B cell (primary cell): Measurements from ENCODE around the gene LIMS2. TPM values are rescaled to one million over a fixed set of nuclear protein-coding genes. Genes with fewer than 3 reads are reported as not detected.

Source experiments
- ATAC-seq: fragments of 200-7000 bp; cut with Tn5 transposase; one replicate; pipeline ENCODE4 v1.10.0; 2021; ENCODE audit warnings: low read depth, mild to moderate bottlenecking, moderate number of reproducible peaks, moderate library complexity
- CTCF ChIA-PET: fragments of 350-600 bp; sonication (Branson Sonifier 250); formaldehyde crosslinking; loops from one replicate; lab custom pipeline; 2021; ENCODE audit warnings: antibody characterized with exemption, inconsistent platforms; lab: Charles Lee
- POLR2A ChIA-PET: fragments of 350-600 bp; sonication (Branson Sonifier 250); formaldehyde crosslinking; loops from one replicate; lab custom pipeline; 2021; ENCODE audit warnings: antibody characterized with exemption; lab: Charles Lee
- DNase-seq: peaks from one replicate; pipeline ENCODE4 v3.0.0; 2013
- H2AFZ ChIP-seq: 2 replicates; pipeline ENCODE4 v1.6.1; 2012; ENCODE audit warnings: mild to moderate bottlenecking, low read depth, low read length; ENCODE audit not compliant: insufficient read depth, poor library complexity, severe bottlenecking
- H3K27ac ChIP-seq, 2 donors: 1 replicate in 1 of 2; 2 replicates in 1 of 2; pipeline ENCODE4 v1.5.1; 2012 to 2013; ENCODE audit warnings: low read length in 2 of 2, mild to moderate bottlenecking in 2 of 2, moderate library complexity in 1 of 2
- H3K27me3 ChIP-seq, 4 experiments: fragments of 200-600 bp in 1 of 4; sonication (generic) in 1 of 4; replicated peaks in 1 of 4; 1 replicate in 2 of 4; 2 replicates in 2 of 4; pipeline versions ENCODE4 v1.6.1 to v1.7.0; 2013 to 2016; ENCODE audit warnings: low read length in 3 of 4, mild to moderate bottlenecking in 2 of 4, mixed read lengths in 1 of 4, moderate library complexity in 1 of 4; ENCODE audit not compliant: insufficient read depth in 4 of 4, control insufficient read depth in 3 of 4; ENCODE audit errors: control extremely low read depth in 1 of 4
- H3K36me3 ChIP-seq, 2 experiments: replicated peaks in 1 of 2; 1 replicate in 1 of 2; 2 replicates in 1 of 2; pipeline versions ENCODE4 v1.6.1 to v1.7.1; 2013; ENCODE audit warnings: low read length in 1 of 2; ENCODE audit not compliant: insufficient read depth in 2 of 2, control insufficient read depth in 1 of 2; ENCODE audit errors: control extremely low read depth in 1 of 2, extremely low read depth in 1 of 2
- H3K4me1 ChIP-seq, 2 donors: fragments of 200-600 bp in 1 of 2; sonication (generic) in 1 of 2; 1 replicate in 1 of 2; 2 replicates in 1 of 2; pipeline versions ENCODE4 v1.5.1 to v1.6.1; 2013 to 2017; ENCODE audit warnings: low read length in 2 of 2; ENCODE audit not compliant: control insufficient read depth in 2 of 2, insufficient read depth in 2 of 2
- H3K4me2 ChIP-seq: replicated peaks from 2 replicates; pipeline ENCODE3; 2012; ENCODE audit warnings: mild to moderate bottlenecking, low read depth, low read length; ENCODE audit not compliant: poor library complexity, severe bottlenecking
- H3K4me3 ChIP-seq, 5 experiments: fragments of 200-600 bp in 1 of 5; sonication (generic) in 1 of 5; 1 replicate in 3 of 5; 2 replicates in 2 of 5; pipeline versions ENCODE4 v1.5.1 to v1.7.0; 2011 to 2016; ENCODE audit warnings: low read length in 4 of 5, mild to moderate bottlenecking in 4 of 5, low read depth in 2 of 5, control low read depth in 1 of 5, moderate library complexity in 1 of 5; ENCODE audit not compliant: insufficient read depth in 1 of 5; ENCODE audit errors: control extremely low read depth in 1 of 5, extremely low read depth in 1 of 5
- H3K79me2 ChIP-seq: fragments of 200-600 bp; sonication (generic); one replicate; pipeline ENCODE4 v1.6.0; 2016; ENCODE audit warnings: low read length; ENCODE audit not compliant: control insufficient read depth, insufficient read depth
- H3K9ac ChIP-seq: fragments of 200-600 bp; sonication (generic); 2 replicates; pipeline ENCODE4 v1.6.1; 2017; ENCODE audit warnings: mild to moderate bottlenecking, low read length, moderate library complexity
- H3K9me3 ChIP-seq, 3 donors: one replicate each; pipeline versions ENCODE4 v1.6.1 to v1.7.1; 2013; ENCODE audit warnings: low read length in 2 of 3; ENCODE audit not compliant: control insufficient read depth in 2 of 3, insufficient read depth in 1 of 3; ENCODE audit errors: control extremely low read depth in 1 of 3
- H4K20me1 ChIP-seq: 2 replicates; pipeline ENCODE4 v1.6.0; 2012; ENCODE audit warnings: mild to moderate bottlenecking, low read length; ENCODE audit not compliant: insufficient read depth, control insufficient read depth, poor library complexity, severe bottlenecking
- H3K27ac Mint-ChIP-seq: one replicate; pipeline ENCODE4 v1.8.0; 2021; ENCODE audit warnings: mixed read lengths
- H3K27me3 Mint-ChIP-seq: one replicate; pipeline ENCODE4 v1.8.0; 2021; ENCODE audit warnings: mixed read lengths
- H3K4me1 Mint-ChIP-seq: one replicate; pipeline ENCODE4 v1.8.0; 2021; ENCODE audit warnings: mixed read lengths
- H3K4me3 Mint-ChIP-seq: one replicate; pipeline ENCODE4 v1.8.0; 2021; ENCODE audit warnings: mixed read lengths
- H3K9me3 Mint-ChIP-seq: one replicate; pipeline ENCODE4 v1.8.0; 2022; ENCODE audit warnings: mixed read lengths; ENCODE audit not compliant: insufficient read depth
- EZH2 ChIP-seq: IDR thresholded peaks from 2 replicates; pipeline ENCODE4 v1.6.1; 2012; ENCODE audit warnings: borderline replicate concordance, low read depth, mild to moderate bottlenecking, moderate library complexity, low read length; ENCODE audit not compliant: insufficient read depth, poor library complexity, severe bottlenecking
- WGBS: methylation state at CpG from one replicate; pipeline ENCODE4 v1.1.5; 2013; ENCODE audit warnings: missing lambda C conversion rate; ENCODE audit not compliant: insufficient coverage; 5-methylcytosine and 5-hydroxymethylcytosine counted together
- intact Hi-C: fragments of 100-400 bp; cut with micrococcal nuclease; formaldehyde crosslinking; loops from one replicate; pipeline ENCODE4 v1.10.0; 2022
- polyA plus RNA-seq: library from polyadenylated mRNA; depleted of rRNA; stranded (reverse); fragments of >200 nt; gene quantifications from 2 replicates; pipeline ENCODE4 v1.2.3, GENCODE V29; 2012
- total RNA-seq, 2 donors: library from RNA; stranded (reverse); fragments of 120-200 nt in 1 of 2; gene quantifications; 1 replicate in 1 of 2; 2 replicates in 1 of 2; pipeline versions ENCODE4 v1.2.3 to v1.2.4, GENCODE V29; 2013 to 2022
- TF ChIP-seq, protein P1 (sequence below): fragments of 200-600 bp; IDR thresholded peaks from one replicate; pipeline ENCODE4 v1.8.0; 2022; ENCODE audit warnings: antibody characterized with exemption, mild to moderate bottlenecking

LIMS2 gene
- total and polyA plus RNA-seq, 2 donors (not counting 1 experiment from before 2014, with no cell fraction given): 6.7 to 32.2 TPM

DNA sequence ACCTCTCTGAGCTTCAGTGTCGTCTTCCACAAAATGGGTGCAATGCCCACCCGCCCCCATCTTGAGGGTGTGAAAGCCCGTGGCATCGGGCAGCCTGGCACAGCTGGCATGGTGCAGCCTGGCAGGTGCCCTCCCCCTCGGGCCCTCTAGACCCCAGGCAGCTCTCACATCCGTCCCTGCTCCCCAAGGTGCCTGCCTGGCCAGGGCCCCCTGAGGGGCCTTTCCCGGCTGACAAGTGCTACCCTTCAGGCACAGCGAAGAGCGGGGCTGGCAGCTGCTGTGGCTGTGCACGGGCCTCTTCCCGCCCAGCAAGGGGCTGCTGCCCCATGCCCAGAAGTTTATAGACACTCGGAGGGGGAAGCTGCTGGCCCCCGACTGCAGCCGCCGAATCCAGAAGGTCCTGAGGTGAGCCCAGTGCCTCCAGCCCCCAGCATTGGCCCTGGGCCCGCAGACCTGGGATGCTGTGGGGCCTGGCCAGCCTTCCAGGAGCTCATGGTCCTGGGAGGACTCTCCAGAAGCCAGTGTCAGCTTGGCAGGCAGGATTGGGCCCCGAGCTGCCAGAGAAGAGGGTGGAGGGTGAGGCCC, 43.2 kb downstream of the LIMS2 start:
- TF ChIP-seq EZH2: no peak
- TF ChIP-seq, protein P1, sequence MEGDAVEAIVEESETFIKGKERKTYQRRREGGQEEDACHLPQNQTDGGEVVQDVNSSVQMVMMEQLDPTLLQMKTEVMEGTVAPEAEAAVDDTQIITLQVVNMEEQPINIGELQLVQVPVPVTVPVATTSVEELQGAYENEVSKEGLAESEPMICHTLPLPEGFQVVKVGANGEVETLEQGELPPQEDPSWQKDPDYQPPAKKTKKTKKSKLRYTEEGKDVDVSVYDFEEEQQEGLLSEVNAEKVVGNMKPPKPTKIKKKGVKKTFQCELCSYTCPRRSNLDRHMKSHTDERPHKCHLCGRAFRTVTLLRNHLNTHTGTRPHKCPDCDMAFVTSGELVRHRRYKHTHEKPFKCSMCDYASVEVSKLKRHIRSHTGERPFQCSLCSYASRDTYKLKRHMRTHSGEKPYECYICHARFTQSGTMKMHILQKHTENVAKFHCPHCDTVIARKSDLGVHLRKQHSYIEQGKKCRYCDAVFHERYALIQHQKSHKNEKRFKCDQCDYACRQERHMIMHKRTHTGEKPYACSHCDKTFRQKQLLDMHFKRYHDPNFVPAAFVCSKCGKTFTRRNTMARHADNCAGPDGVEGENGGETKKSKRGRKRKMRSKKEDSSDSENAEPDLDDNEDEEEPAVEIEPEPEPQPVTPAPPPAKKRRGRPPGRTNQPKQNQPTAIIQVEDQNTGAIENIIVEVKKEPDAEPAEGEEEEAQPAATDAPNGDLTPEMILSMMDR: no peak
- WGBS: 56% methylated on average over 17 of the region's 17 CpGs
- peak overlapping the region; percentile 80 to 92 for H3K27ac ChIP-seq

DNA sequence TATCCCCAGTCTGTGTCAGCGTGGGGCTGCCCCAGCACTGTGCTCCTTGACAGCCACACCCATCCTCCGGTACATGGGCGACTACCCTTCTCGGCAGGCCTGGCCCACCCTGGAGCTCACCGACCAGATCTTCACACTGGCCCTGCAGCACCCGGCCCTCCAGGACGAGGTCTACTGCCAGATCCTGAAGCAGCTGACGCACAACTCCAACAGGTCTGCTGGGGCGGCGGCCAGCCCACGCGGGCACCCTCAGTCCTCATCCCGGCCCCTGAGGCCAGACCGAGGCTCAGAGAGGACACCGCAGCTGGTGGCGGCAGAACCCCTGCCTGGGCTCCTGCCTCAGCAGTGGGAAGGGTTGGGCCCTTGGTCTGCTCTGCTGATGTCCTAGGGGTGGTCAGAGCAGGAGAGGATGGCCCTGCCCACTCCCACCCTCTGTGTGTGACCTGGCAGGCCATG, 43.8 kb downstream of the LIMS2 start:
- ChIA-PET POLR2A (interaction anchor here (2.5 kb wide), 1 partner anchor 8 kb away, joined by 10 read pairs; no protein-coding TSS in a partner anchor), CTCF (interaction anchor here (1.3 to 4.1 kb wide), 4 partner anchors 9 to 40 kb away, joined by 3 to 22 read pairs (median 12); no protein-coding TSS in a partner anchor)
- no peaks in the 10 kb centered on the region for H3K36me3 ChIP-seq
- no peaks in the 10 kb centered on the region for H3K27me3 ChIP-seq
- TF ChIP-seq EZH2: no peak
- TF ChIP-seq, protein P1: no peak
- DNase-seq: no peak
- H3K4me2 ChIP-seq: peak overlapping the region; percentile 71
- peaks cover 74 to 90% of the 10 kb centered on the region in 2 donors for H3K4me1 ChIP-seq
- H3K4me3 ChIP-seq: peak overlapping the region in 1 of 5 experiments; percentile 9
- intact Hi-C loops: no loop called here
- WGBS: 93% methylated on average over 16 of the region's 16 CpGs
- no peak for ATAC-seq
- Mint-ChIP-seq H3K4me1 (peaks cover 89% of the 10 kb centered on the region), H3K9me3 (no peaks in the 10 kb centered on the region), H3K27me3 (no peaks in the 10 kb centered on the region), H3K4me3 (peak overlapping the region; percentile 75), H3K27ac (peak overlapping the region; percentile 96)
- H3K27ac ChIP-seq: peak overlapping the region; percentile 80 to 92
- no peaks in the 10 kb centered on the region for H3K79me2 ChIP-seq
- H2AFZ ChIP-seq: no peak overlapping the region
- H3K9me3 ChIP-seq: no peaks in the 10 kb centered on the region
- no peak overlapping the region for H3K9ac ChIP-seq
- H4K20me1 ChIP-seq: no peaks in the 10 kb centered on the region

More for the DNA sequence above, 43.2 kb downstream of the LIMS2 start:
- Histone ChIP-seq H3K9ac (peak overlapping the region; percentile 25), H3K4me1 (peaks cover 79 to 90% of the 10 kb centered on the region in 2 donors), H4K20me1 (no peaks in the 10 kb centered on the region), H3K79me2 (no peaks in the 10 kb centered on the region), H3K36me3 (no peaks in the 10 kb centered on the region), H3K27me3 (no peaks in the 10 kb centered on the region), H3K4me2 (peak overlapping the region; percentile 71), H3K4me3 (peak overlapping the region in 1 of 5 experiments; percentile 9), H2AFZ (peak overlapping the region; percentile 13), H3K9me3 (no peaks in the 10 kb centered on the region)
- H3K4me1 Mint-ChIP-seq: peaks cover 91% of the 10 kb centered on the region
- DNase-seq (no peak), ATAC-seq (no peak)
- POLR2A ChIA-PET: interaction anchor here (0.5 to 2.5 kb wide), 4 partner anchors 8 to 295 kb away, joined by 3 to 10 read pairs (median 6); no protein-coding TSS in a partner anchor
- no peaks in the 10 kb centered on the region for H3K9me3 Mint-ChIP-seq
- peak overlapping the region; percentile 77 for H3K4me3 Mint-ChIP-seq
- CTCF ChIA-PET: interaction anchor here (0.7 to 4.1 kb wide), 5 partner anchors 8 to 41 kb away, joined by 3 to 22 read pairs (median 4); no protein-coding TSS in a partner anchor
- no peaks in the 10 kb centered on the region for H3K27me3 Mint-ChIP-seq
- peak overlapping the region; percentile 96 for H3K27ac Mint-ChIP-seq
- intact Hi-C loops: no loop called here
